Measurements from ENCODE around the gene TBC1D4.

GRCh38 chr13:75390229-75390628 is 91.7 kb downstream of the TBC1D4 start:
- no peak for TF ChIP-seq EZH2phosphoT487 (IDR thresholded peaks at IDR 0.05; ENCODE audit: insufficient read depth, low read depth)
- no peak for TF ChIP-seq EZH2 (IDR thresholded peaks at IDR 0.05; ENCODE audit: insufficient read depth, poor library complexity, severe bottlenecking)

Data from GM23248 (cell line).